Heart left ventricle (tissue), 16 donors: Measurements from ENCODE around the gene CTNNA3. TPM values are rescaled to one million over a fixed set of nuclear protein-coding genes. Genes with fewer than 3 reads are reported as not detected.

Source experiments
- ATAC-seq, 4 donors: fragments of 200-7000 bp; cut with Tn5 transposase; one replicate each; pipeline ENCODE4 v1.9.1; 2020 to 2022; ENCODE audit warnings: moderate library complexity in 4 of 4, mild to moderate bottlenecking in 3 of 4, moderate number of reproducible peaks in 1 of 4
- DNase-seq, 5 donors: peaks; one replicate each; pipeline ENCODE4 v3.0.0-alpha.2; 2020
- H3K27ac ChIP-seq, 12 donors: fragments of 200-600 bp; sonication (generic) in 4 of 12; one replicate each; pipeline versions ENCODE4 v1.5.0 to v1.8.0; 2016 to 2022; ENCODE audit warnings: mild to moderate bottlenecking in 2 of 12
- H3K27me3 ChIP-seq, 9 donors: fragments of 200-600 bp; sonication (generic) in 2 of 9; one replicate each; pipeline versions ENCODE4 v1.5.1 to v1.8.0; 2016 to 2022; ENCODE audit warnings: mild to moderate bottlenecking in 3 of 9
- H3K36me3 ChIP-seq, 9 donors: fragments of 200-600 bp; sonication (generic) in 2 of 9; one replicate each; pipeline versions ENCODE4 v1.5.0 to v1.8.0; 2018 to 2022; ENCODE audit warnings: mild to moderate bottlenecking in 2 of 9
- H3K4me1 ChIP-seq, 12 donors: fragments of 200-600 bp; sonication (generic) in 4 of 12; one replicate each; pipeline versions ENCODE4 v1.5.0 to v1.8.0; 2016 to 2022; ENCODE audit warnings: mild to moderate bottlenecking in 3 of 12
- H3K4me3 ChIP-seq, 12 donors: fragments of 200-600 bp; sonication (generic) in 4 of 12; one replicate each; pipeline versions ENCODE4 v1.5.0 to v1.8.0; 2017 to 2022; ENCODE audit warnings: mild to moderate bottlenecking in 9 of 12, moderate library complexity in 4 of 12
- H3K9me3 ChIP-seq, 12 donors: fragments of 200-600 bp; sonication (generic) in 4 of 12; one replicate each; pipeline versions ENCODE4 v1.5.0 to v1.8.0; 2016 to 2022; ENCODE audit warnings: mild to moderate bottlenecking in 1 of 12
- POLR2A ChIP-seq, 2 donors: fragments of 450-650 bp; IDR thresholded peaks; one replicate each; pipeline ENCODE4 v1.6.1; 2017; ENCODE audit warnings: antibody characterized with exemption in 2 of 2, mild to moderate bottlenecking in 2 of 2, moderate library complexity in 2 of 2
- WGBS, 4 donors: extraction: QIAGEN DNeasy Blood & Tissue Kit in 2 of 4; methylation state at CpG; one replicate each; pipeline versions ENCODE4 v1.1.5 to v1.1.7; 2013 to 2018; 5-methylcytosine and 5-hydroxymethylcytosine counted together
- intact Hi-C, 10 donors: fragments of 100-400 bp; cut with DNase I; formaldehyde crosslinking; loops; one replicate each; pipeline versions ENCODE4 v1.11.1 to v1.14.2; 2022
- polyA plus RNA-seq, 2 donors: library from polyadenylated mRNA; stranded (reverse); fragments of 200-250 nt; gene quantifications; one replicate each; pipeline ENCODE4 v1.2.3, GENCODE V29; 2013
- total RNA-seq, 9 donors: library from RNA; depleted of rRNA in 2 of 9; stranded (reverse); fragments of >200 nt in 2 of 9; fragmentation: NEBNext Ultra II Directional in 3 of 9; extraction: Animal tissue kit (Norgen Biotek cat#: 25700) in 3 of 9; gene quantifications; one replicate each; pipeline versions ENCODE4 v1.1.0 to v1.2.4, GENCODE V29; 2016 to 2023
- TF ChIP-seq, protein P1 (sequence below), 12 donors: fragments of 200-600 bp; sonication (generic) in 4 of 12; IDR thresholded peaks; one replicate each; pipeline versions ENCODE4 v1.5.0 to v1.8.0; 2018 to 2022; ENCODE audit warnings: antibody characterized with exemption in 12 of 12, mild to moderate bottlenecking in 5 of 12
- donor health status: ischemic (EF 13 %, LVEDD 7.1; RV severe dilation, severe dysfunction).
- donor health status: healthy with polysubstance abuse.
- donor health status: DM: no; HTN: yes; CAD: no.
- donor health status: DM: no; HTN: no; CAD: no.
- donor health status: ischemic (EF 25% LVEDD 6.9; RV normal size, moderate dysfunction).
- donor health status: ischemic (EF 25% LVEDD 5.7; RV mildly dilated, moderate dysfunction).
- donor health status: healthy.
- donor health status: DM: yes; HTN: yes; CAD: no.
- donor health status: ischemic (EF 35%, LVEDD 5.7; RV mildly dilated, moderate dysfunction).
- donor health status: nonischemic (EF 11% LVEDD 7.7; RV severe dilation, severe dysfunction).
- donor health status: DM: yes; HTN: yes; CAD: no.
- donor health status: PGD.
- donor health status: ischemic (EF 29% LVEDD 5.4; RV normal size, mild dysfunction).
- donor health status: nonischemic (EF 23%, LVEDD 6.1; RV moderate dilation, normal function).

The CTNNA3 gene
- total and polyA plus RNA-seq, 11 donors, result 4.8 to 200 (median 99.0) TPM

DNA sequence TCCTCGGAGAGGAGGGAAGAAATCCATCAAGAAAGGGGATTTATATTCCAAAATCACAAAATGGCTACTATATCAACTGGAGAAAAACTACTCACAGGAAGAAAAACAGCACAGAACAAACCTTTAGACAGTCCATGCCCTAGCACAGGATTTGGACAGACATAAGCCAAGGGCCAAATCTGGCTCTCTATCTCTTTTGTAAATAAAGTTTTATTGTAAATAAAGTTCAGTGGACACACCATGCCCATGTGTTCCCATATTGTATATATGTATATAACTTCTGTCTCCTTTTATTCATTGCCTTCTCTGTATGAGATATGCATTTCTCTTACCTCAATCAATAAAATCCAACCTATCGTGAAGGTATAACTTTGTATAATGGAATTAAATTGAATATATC lies 1513.0 kb downstream of the CTNNA3 start:
- H3K27ac ChIP-seq, result no peak overlapping the region
- 88 to 96% (median 92%) methylated on average over 2 of the region's 2 CpGs for WGBS, 4 donors
- intact Hi-C loops, result loop anchor here in 1 of 10 donors (5.0 kb wide), 1 partner anchor 1206 kb away; no protein-coding TSS in a partner anchor
- TF ChIP-seq, protein P1, sequence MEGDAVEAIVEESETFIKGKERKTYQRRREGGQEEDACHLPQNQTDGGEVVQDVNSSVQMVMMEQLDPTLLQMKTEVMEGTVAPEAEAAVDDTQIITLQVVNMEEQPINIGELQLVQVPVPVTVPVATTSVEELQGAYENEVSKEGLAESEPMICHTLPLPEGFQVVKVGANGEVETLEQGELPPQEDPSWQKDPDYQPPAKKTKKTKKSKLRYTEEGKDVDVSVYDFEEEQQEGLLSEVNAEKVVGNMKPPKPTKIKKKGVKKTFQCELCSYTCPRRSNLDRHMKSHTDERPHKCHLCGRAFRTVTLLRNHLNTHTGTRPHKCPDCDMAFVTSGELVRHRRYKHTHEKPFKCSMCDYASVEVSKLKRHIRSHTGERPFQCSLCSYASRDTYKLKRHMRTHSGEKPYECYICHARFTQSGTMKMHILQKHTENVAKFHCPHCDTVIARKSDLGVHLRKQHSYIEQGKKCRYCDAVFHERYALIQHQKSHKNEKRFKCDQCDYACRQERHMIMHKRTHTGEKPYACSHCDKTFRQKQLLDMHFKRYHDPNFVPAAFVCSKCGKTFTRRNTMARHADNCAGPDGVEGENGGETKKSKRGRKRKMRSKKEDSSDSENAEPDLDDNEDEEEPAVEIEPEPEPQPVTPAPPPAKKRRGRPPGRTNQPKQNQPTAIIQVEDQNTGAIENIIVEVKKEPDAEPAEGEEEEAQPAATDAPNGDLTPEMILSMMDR (IDR thresholded peaks at IDR 0.05), result no peak
- TF ChIP-seq POLR2A (IDR thresholded peaks at IDR 0.05), result no peak
- H3K27me3 ChIP-seq, result no peaks in the 10 kb centered on the region
- peaks cover 0 to 3% (median 0%) of the 10 kb centered on the region in 12 donors for H3K4me1 ChIP-seq
- H3K36me3 ChIP-seq, result no peaks in the 10 kb centered on the region
- ATAC-seq (no peak), DNase-seq (no peak)
- no peak overlapping the region for H3K4me3 ChIP-seq
- H3K9me3 ChIP-seq, result no peaks in the 10 kb centered on the region

DNA sequence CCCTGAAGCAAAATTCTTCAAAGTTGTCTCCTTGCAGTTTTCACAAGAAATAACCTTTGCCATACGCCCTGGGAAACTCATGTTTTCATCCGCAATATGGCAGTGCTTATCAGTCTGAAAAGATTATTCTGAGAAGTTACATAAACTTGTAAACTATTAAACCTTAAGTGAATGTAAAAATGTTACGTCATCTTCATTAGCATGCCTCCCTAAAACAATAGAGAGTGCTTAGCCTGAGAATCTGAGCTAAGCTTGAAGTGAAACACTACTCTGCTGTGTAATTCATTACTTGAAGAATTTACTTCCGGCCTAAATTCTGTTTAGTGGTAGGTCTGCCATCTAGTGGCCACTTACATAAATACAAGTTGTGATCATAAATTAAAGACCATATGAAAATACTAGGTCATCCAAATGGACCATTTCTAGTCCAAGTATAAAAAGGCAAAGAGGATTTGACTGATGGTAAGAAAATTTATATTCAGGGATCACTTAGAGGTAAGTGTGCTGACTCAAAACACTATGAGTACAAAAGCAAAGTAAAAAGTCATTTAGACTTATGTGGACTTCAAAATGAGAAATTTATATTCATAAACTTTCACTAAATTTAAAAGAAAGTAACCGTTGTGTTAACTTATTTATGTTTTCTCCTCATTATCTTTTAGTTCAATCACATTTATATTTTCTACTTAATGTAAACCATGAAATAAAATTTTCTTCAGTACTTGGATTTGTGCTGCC lies 1515.2 kb downstream of the CTNNA3 start:
- Histone ChIP-seq H3K27ac (no peak overlapping the region), H3K36me3 (no peaks in the 10 kb centered on the region), H3K4me1 (peaks cover 0 to 3% (median 0%) of the 10 kb centered on the region in 12 donors), H3K9me3 (peaks cover 0 to 4% (median 0%) of the 10 kb centered on the region in 12 donors), H3K27me3 (no peaks in the 10 kb centered on the region), H3K4me3 (no peak overlapping the region)
- intact Hi-C loops, result loop anchor here in 1 of 10 donors (5.0 kb wide), 1 partner anchor 1203 kb away; no protein-coding TSS in a partner anchor
- ATAC-seq (peak in 3 of 4 donors; percentile 50 to 61 (median 59)), DNase-seq (peak in 1 of 5 donors; percentile 8)
- 46 to 51% (median 49%) methylated on average over 5 of the region's 5 CpGs for WGBS, 4 donors
- TF ChIP-seq, protein P1 (IDR thresholded peaks at IDR 0.05), result peak; percentile 59 to 83 (median 73)
- TF ChIP-seq POLR2A (IDR thresholded peaks at IDR 0.05), result no peak

DNA sequence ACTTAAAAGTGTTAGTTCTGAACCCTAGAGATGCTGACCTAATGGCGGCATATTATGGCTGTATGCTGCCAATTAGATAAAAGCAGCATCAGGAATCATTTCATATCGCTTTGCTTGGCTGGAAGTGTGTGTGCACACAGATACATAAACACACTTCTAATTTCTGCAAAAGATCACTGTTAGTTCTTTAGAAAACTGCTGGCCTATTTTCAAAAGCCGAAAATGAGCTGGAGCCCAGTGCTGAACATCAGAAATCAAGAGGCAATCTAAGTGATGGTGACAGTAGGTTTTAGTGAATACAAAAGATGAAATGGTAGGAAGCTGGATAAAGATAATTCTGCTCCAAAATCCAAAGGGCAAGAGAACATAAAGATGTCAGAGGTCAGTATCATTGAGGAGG lies 1516.0 kb downstream of the CTNNA3 start:
- ATAC-seq (no peak), DNase-seq (no peak)
- TF ChIP-seq POLR2A (IDR thresholded peaks at IDR 0.05), result no peak
- TF ChIP-seq, protein P1 (IDR thresholded peaks at IDR 0.05), result no peak
- no peak overlapping the region for H3K27ac ChIP-seq
- H3K36me3 ChIP-seq, result no peaks in the 10 kb centered on the region
- intact Hi-C loops, result loop anchor here in 1 of 10 donors (5.0 kb wide), 1 partner anchor 1203 kb away; no protein-coding TSS in a partner anchor
- no peaks in the 10 kb centered on the region for H3K27me3 ChIP-seq
- peaks cover 0 to 3% (median 0%) of the 10 kb centered on the region in 12 donors for H3K4me1 ChIP-seq
- H3K9me3 ChIP-seq, result peaks cover 0 to 4% (median 0%) of the 10 kb centered on the region in 12 donors
- 86 to 89% (median 88%) methylated on average over 3 of the region's 3 CpGs for WGBS, 4 donors
- no peak overlapping the region for H3K4me3 ChIP-seq

DNA sequence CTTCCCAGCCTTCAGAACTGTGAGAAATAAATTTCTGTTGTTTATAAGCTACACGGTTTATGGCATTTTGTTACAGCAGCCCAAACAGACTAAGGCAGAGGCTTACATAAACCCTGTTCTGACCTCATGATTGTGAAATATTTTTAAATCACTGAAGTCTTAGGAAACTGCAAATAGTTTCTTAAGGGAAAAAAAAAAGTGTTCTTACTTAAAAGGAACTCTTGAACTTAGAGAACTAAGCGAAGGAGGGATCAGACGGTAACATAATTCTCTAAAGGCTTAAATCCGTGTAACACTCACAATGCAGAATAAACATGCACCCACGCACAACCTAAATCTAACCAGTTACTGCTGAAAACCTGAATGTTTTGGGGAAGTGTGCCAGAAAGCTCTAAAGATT lies 1519.2 kb downstream of the CTNNA3 start:
- ATAC-seq (no peak), DNase-seq (no peak)
- no peak overlapping the region for H3K27ac ChIP-seq
- no peaks in the 10 kb centered on the region for H3K36me3 ChIP-seq
- TF ChIP-seq POLR2A (IDR thresholded peaks at IDR 0.05), result no peak
- WGBS, 4 donors, result 75 to 79% (median 77%) methylated on average over 5 of the region's 5 CpGs
- peaks cover 0 to 3% (median 0%) of the 10 kb centered on the region in 12 donors for H3K4me1 ChIP-seq
- H3K4me3 ChIP-seq, result no peak overlapping the region
- intact Hi-C loops, result loop anchor here in 2 of 10 donors (5.0 to 10.0 kb wide), 2 partner anchors 419 to 1442 kb away; no protein-coding TSS in a partner anchor
- H3K27me3 ChIP-seq, result no peaks in the 10 kb centered on the region
- H3K9me3 ChIP-seq, result peaks cover 0 to 4% (median 0%) of the 10 kb centered on the region in 12 donors
